ENCODE results near the gene ERG. TPM values are rescaled to one million over a fixed set of nuclear protein-coding genes. Genes with fewer than 3 reads are reported as not detected.

Gene ERG
- total RNA-seq, 1 experiment from 2014 or later, result not detected

- no peak for TF ChIP-seq CTCF (IDR thresholded peaks at IDR 0.05; ENCODE audit: unreplicated experiment)
- intact Hi-C loops (cut with micrococcal nuclease; ENCODE audit: unreplicated experiment), result no loop called here
- Mint-ChIP-seq H3K27ac (ENCODE audit: unreplicated experiment) (no peak overlapping the region), H3K36me3 (ENCODE audit: insufficient read depth, unreplicated experiment) (no peaks in the 10 kb centered on the region), H3K4me3 (ENCODE audit: low read depth, unreplicated experiment) (no peak overlapping the region), H3K9me3 (ENCODE audit: low read depth, unreplicated experiment) (no peaks in the 10 kb centered on the region), H3K4me1 (ENCODE audit: low read depth, unreplicated experiment) (no peaks in the 10 kb centered on the region), H3K27me3 (ENCODE audit: unreplicated experiment) (peaks cover 38% of the 10 kb centered on the region)
- CTCF ChIA-PET, result interaction anchor here (0.7 kb wide), 1 partner anchor 621 kb away, joined by 7 read pairs; no protein-coding TSS in a partner anchor
- no peak for DNase-seq
- no TSS peak for BruUV-seq (replicated peaks)
Observed at GRCh38 chr21:38499296-38499695, 1.0 kb upstream of the ERG start.

GRCh38 chr21:38496224-38496623, 2.1 kb downstream of the ERG start:
- no TSS peak for BruUV-seq (replicated peaks)
- Mint-ChIP-seq H3K4me3 (ENCODE audit: low read depth, unreplicated experiment) (no peak overlapping the region), H3K36me3 (ENCODE audit: insufficient read depth, unreplicated experiment) (no peaks in the 10 kb centered on the region), H3K4me1 (ENCODE audit: low read depth, unreplicated experiment) (no peaks in the 10 kb centered on the region), H3K9me3 (ENCODE audit: low read depth, unreplicated experiment) (no peaks in the 10 kb centered on the region), H3K27me3 (ENCODE audit: unreplicated experiment) (peaks cover 68% of the 10 kb centered on the region), H3K27ac (ENCODE audit: unreplicated experiment) (no peak overlapping the region)
- no peak for DNase-seq
- CTCF ChIA-PET, result no interaction called here
- intact Hi-C loops (cut with micrococcal nuclease; ENCODE audit: unreplicated experiment), result no loop called here
- no peak for TF ChIP-seq CTCF (IDR thresholded peaks at IDR 0.05; ENCODE audit: unreplicated experiment)

GRCh38 chr21:38495696-38496095, 2.6 kb downstream of the ERG start:
- no peak for TF ChIP-seq CTCF (IDR thresholded peaks at IDR 0.05; ENCODE audit: unreplicated experiment)
- Mint-ChIP-seq H3K4me3 (ENCODE audit: low read depth, unreplicated experiment) (no peak overlapping the region), H3K27me3 (ENCODE audit: unreplicated experiment) (peaks cover 73% of the 10 kb centered on the region), H3K27ac (ENCODE audit: unreplicated experiment) (no peak overlapping the region), H3K36me3 (ENCODE audit: insufficient read depth, unreplicated experiment) (no peaks in the 10 kb centered on the region), H3K9me3 (ENCODE audit: low read depth, unreplicated experiment) (no peaks in the 10 kb centered on the region), H3K4me1 (ENCODE audit: low read depth, unreplicated experiment) (no peaks in the 10 kb centered on the region)
- CTCF ChIA-PET, result no interaction called here
- intact Hi-C loops (cut with micrococcal nuclease; ENCODE audit: unreplicated experiment), result no loop called here
- DNase-seq, result no peak
- no TSS peak for BruUV-seq (replicated peaks)

GRCh38 chr21:38495242-38495641, 3.0 kb downstream of the ERG start:
- DNase-seq, result no peak
- Mint-ChIP-seq H3K4me3 (ENCODE audit: low read depth, unreplicated experiment) (no peak overlapping the region), H3K27ac (ENCODE audit: unreplicated experiment) (no peak overlapping the region), H3K4me1 (ENCODE audit: low read depth, unreplicated experiment) (no peaks in the 10 kb centered on the region), H3K36me3 (ENCODE audit: insufficient read depth, unreplicated experiment) (no peaks in the 10 kb centered on the region), H3K27me3 (ENCODE audit: unreplicated experiment) (peaks cover 75% of the 10 kb centered on the region), H3K9me3 (ENCODE audit: low read depth, unreplicated experiment) (no peaks in the 10 kb centered on the region)
- BruUV-seq (replicated peaks), result no TSS peak
- no peak for TF ChIP-seq CTCF (IDR thresholded peaks at IDR 0.05; ENCODE audit: unreplicated experiment)
- CTCF ChIA-PET, result interaction anchor here (0.6 kb wide), 1 partner anchor 885 kb away, joined by 5 read pairs; no protein-coding TSS in a partner anchor
- intact Hi-C loops (cut with micrococcal nuclease; ENCODE audit: unreplicated experiment), result no loop called here

Measured in Calu3 (cell line).